ENCODE results near the gene FLOT1.
"Not testable (repeated sequence)": the region's sequence is repeated elsewhere in the genome, so short reads cannot be mapped to it uniquely, and the experiment has no call there.

The FLOT1 gene

DNA sequence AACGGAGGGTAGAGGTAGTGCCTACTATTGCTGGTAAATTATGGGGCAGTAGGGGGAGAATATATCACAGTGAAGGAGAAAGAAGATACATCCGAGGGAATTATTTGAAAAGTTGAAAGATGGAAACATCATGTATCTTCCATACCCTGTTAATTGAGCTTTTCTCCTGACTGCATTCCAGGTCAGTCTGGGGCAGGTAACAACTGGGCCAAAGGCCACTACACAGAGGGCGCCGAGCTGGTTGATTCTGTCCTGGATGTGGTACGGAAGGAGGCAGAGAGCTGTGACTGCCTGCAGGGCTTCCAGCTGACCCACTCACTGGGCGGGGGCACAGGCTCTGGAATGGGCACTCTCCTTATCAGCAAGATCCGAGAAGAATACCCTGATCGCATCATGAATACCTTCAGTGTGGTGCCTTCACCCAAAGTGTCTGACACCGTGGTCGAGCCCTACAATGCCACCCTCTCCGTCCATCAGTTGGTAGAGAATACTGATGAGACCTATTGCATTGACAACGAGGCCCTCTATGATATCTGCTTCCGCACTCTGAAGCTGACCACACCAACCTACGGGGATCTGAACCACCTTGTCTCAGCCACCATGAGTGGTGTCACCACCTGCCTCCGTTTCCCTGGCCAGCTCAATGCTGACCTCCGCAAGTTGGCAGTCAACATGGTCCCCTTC is 19.2 kb downstream of the FLOT1 start:
- not testable (repeated sequence) for DNase-seq (ENCODE audit: low read depth)

DNA sequence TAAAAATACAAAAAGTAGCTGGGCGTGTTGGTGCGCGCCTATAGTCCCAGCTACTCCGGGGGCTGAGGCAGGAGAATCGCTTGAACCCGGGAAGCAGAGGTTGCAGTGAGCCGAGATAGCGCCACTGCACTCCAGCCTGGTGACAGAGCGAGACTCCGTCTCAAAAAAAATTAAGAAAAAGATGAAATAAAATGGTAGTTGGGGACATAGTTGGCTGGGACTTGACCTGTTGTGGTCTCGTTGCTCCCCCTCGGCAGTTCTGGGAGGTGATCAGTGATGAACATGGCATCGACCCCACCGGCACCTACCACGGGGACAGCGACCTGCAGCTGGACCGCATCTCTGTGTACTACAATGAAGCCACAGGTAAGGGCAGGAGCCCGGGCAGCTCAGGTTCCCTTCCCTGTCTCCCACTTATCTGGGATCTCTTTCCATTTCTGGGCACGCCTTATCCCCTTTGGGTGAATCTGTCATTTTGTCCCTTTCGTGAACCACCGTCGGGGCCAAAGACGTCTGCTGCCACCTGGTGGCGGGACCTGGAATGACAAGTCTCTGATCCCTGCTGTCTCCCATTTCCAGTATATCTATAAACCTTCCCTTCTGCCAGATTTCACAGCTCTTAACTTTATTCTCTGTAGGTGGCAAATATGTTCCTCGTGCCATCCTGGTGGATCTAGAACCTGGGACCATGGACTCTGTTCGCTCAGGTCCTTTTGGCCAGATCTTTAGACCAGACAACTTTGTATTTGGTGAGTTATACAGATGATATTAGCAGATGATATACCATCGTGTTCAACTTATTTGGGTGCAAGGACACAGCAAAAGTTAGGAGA is 20.0 kb downstream of the FLOT1 start:
- DNase-seq (ENCODE audit: low read depth) = no peak

DNA sequence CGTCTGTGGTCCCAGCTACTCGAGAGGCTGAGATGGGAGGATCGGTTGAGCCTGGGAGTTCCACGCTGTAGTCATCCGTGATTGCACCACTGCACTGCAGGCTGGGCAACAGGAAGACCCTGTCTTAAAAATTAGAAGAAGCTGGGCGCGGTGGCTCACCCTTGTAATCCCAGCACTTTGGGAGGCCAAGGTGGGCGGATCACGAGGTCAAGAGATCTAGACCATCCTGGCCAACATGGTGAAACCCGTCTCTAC is 20.5 kb downstream of the FLOT1 start:
- DNase-seq (ENCODE audit: low read depth) = not testable (repeated sequence)

DNA sequence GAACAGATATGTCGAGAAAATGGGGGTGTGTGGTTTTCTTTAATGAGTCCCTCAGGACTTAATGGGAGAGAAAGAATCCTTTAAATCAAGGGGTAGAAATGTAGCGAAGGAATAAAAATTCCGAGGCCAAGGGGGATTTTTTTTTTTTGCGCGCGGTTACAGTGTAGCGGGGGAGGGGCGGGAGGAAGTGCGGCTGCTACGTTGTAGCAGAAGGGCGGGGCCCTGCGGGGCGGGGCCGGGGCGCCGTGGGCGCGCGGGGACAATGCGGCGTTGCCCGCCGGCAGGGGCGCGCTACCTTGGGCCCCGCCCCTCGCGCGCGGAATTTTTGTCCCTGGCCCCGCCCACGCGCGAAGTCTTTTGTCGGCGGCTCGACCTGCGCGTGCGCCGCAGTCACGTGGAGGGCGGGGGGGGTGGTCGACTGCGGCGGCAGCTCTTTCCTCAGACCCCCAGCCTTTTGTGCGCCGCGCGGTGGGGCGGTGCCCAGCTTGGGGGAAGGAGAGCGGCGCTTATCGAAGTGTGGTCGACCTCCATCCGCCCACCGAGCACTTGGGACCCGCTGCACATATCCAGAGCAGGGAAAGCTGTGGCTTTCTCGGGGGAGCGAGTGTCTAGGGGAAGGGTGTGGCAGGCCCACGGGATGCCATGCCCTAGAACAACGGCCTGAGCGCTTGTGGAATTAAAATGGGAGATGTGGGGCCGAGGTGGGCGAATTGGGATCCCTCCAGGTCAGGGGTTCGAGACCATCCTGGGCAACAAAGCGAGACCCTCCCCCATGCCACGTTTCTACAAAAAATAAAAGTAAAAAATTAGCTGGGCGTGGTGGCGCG is 21.1 kb downstream of the FLOT1 start:
- DNase-seq (ENCODE audit: low read depth) = no peak

DNA sequence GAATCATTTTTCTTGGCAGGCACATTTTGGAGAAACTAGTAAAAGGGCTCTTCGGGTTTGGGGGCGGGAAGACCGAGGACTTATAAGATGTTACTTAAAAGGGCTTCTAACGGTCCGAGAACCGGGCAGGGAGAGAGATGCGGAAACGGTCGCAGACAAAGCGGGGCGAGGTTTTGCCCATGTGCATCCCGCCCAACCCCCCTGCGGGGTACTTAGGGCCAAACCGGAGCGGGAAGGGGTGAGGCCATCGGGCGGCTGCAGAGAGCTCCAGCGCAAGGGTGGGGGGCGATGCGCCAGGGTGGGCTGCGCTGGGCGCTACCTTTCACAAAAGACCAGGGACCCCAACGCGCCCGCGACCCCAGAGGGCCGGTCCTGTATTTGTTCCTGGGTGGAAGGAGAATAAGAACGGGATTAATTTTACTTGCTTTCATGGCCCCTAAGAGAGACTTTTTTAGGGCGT is 21.7 kb downstream of the FLOT1 start:
- DNase-seq (ENCODE audit: low read depth) = no peak

DNA sequence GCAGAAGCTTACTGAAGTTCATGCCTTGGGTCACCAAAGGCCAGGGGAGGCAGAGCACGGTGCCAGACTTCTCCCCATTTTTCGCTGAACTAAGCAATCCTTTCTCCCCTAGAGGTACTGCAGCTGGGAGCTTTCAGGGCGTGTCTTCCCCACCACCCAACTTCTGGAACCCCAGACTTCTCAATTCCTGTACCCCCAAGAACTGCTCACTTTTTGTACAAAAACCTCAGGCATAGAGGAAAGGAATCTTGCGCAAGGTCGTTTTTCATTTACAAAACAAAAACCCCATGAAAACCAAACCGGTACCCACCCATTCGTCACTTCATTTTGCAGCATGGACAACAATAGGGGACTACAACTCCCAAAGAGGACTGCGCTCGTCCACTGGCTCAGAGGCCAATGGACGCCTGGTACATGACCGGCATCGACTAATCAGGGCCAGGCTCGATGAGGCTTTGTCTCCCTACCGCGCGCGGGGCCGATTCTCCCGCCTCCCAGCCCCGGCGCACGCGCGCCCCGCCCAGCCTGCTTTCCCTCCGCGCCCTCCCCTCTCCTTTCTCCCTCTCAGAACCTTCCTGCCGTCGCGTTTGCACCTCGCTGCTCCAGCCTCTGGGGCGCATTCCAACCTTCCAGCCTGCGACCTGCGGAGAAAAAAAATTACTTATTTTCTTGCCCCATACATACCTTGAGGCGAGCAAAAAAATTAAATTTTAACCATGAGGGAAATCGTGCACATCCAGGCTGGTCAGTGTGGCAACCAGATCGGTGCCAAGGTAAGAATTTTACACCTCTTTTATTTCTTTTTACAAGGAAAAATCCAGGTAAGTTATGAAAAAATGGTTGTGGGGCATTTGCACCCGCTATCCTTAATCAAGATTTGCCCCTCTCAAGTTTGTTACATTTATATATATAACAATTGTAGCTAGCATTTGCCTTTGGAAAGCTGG is 22.4 kb downstream of the FLOT1 start, which contains the start of gene TUBB:
Gene TUBB, plus strand, starts transcription at position 562 of the 947 bp plus-strand sequence. Its CDS starts 155 bp downstream, at position 717.
- DNase-seq (ENCODE audit: low read depth) = peak; percentile 86

DNA sequence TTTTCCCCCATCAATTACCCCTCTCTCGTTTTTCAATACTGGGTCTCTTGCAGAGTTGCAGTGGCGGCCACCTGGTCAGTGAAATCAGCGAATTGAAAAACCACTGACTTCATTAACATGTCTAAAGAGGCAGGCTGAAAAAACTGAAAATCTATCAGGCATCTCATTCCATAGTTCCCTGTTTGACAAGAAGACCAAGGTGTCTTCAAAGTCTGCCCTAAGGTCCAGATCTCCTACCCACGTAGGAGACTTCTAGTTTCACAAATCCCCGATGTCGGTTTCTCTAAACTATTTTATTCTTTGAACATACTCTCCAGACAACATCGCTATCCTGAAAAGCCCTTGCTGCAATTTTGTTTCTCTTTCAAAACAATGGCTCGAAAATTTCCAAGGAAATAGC is 23.1 kb downstream of the FLOT1 start:
- no peak for DNase-seq (ENCODE audit: low read depth)

DNA sequence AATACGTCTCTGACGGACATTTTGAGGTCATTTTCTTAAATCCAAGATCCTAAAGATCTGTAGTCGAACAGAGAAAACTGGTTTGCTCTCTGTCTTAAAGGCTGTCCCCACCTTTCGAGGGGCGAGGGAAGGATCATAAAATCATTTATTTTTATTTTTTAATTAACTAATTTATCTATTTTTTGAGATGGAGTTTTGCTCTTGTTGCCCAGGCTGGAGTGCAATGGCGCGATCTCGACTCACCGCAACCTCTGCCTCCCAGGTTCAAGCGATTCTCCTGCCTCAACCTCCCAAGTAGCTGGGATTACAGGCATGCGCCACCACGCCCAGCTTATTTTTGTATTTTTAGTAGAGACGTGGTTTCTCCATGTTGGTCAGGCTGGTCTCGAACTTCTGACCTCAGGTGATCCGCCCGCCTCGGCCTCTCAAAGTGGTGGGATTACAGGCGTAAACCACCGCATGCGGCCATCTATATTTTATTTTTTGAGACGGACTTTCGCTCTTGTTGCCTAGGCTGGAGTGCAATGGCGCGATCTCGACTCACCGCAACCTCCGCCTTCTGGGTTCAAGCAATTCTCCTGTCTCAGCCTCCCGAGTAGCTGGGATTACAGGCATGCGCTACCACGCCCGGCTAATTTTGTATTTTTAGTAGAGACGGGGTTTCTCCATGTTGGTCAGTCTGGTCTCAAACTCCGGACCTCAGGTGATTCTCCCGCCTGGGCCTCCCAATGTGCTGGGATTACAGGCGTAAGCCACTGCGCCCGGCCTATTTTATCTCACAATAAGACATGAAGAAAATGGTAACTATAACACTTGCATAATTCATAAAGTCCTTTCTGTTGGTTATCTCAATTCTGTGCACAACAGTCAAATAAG is 24.4 kb downstream of the FLOT1 start:
- DNase-seq (ENCODE audit: low read depth) = not testable (repeated sequence)

DNA sequence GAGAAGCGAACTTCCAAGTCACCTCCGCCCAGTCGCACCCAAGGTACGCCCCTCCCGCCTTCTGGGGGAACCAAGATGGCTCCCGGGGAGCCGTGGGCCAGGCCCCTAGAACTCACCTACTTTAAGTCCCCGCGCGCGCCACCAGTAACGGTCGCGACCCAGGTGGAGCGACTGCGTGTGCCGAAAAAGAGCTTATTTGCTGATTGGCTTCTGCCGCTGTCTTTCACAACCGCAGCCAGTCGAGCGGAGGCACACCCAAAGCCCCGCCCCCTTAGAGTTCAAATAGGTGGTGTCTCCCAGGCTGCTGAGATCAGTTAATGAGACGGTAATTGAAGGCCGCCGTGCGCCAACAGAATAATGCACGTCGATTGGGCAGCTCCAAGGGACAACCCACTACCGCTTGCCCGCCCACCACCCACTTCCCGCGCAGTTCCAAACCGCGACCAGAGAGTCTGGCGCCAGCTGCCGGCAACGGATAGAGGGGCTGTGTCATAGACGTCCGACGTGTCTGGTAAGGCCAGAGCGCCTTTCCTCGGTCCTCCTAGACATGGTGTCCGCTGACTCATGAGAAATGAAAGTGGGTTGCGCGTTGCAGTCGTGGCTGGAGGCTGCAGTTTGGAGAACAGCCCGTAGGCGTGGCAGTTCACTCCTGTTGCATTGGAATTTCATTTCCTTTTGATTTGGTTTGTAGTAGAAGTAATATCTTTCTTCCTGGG is 25.2 kb downstream of the FLOT1 start, which contains the start of gene MDC1:
Gene MDC1, minus strand, starts transcription at position 153 of the 716 bp plus-strand sequence. CDS start 2,106 bp downstream, outside the sequence.
- DNase-seq (ENCODE audit: low read depth) = peak; percentile 99

DNA sequence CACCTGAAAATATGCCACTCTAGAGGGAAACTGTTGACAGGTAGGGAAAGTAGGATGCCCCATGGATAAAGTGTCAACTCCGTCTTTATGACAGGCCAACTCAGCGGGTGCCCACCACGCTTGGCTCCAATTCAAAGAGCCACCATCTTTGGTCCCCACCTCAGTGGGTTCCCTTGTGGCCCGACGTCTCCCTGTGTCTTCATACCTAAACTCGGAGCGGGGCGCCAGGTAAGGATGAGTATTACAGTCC is 25.7 kb downstream of the FLOT1 start:
- no peak for DNase-seq (ENCODE audit: low read depth)

DNA sequence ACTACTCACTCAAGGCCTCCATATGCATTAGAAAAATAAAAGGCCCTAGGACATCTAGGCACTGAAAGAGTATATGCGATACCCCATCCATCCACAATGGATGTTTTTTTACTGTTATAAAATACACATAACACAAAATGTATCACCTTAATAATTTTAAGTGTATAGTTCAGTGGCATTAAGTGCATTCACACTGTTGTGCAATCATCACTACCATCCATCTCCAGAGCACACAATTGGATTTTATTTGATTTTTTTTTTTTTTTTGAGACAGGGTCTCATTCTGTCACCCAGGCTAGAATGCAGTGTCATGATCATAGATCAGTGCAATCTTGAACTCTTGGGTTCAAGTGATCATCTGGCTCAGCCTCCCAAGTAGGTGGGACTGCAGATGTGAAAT is 28.2 kb downstream of the FLOT1 start:
- no peak for DNase-seq (ENCODE audit: low read depth)

DNA sequence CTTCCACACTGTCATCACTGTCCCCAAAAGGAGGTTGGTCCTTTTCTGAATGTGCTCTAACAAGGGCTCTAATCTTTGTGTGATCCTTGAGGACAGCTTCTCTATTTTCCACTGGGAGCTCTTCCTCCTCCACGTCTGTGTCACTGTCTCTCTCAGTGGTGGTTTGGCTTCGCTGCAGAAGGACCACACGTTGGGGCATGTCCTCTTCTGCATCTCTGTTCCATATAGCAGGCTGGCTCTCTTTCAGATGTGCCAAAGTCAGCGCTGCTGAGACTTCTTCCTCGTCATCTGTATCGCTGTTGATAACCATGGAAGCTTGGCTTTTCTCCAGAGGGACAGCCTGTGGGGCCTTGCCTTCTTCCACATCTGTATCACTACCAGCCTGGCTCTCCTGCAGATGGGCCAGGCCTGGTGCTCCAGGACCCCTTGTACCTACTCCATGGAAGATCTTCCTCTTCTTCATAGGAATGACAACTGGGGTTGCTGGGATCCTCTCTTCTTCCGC is 30.0 kb downstream of the FLOT1 start:
- no peak for DNase-seq (ENCODE audit: low read depth)

DNA sequence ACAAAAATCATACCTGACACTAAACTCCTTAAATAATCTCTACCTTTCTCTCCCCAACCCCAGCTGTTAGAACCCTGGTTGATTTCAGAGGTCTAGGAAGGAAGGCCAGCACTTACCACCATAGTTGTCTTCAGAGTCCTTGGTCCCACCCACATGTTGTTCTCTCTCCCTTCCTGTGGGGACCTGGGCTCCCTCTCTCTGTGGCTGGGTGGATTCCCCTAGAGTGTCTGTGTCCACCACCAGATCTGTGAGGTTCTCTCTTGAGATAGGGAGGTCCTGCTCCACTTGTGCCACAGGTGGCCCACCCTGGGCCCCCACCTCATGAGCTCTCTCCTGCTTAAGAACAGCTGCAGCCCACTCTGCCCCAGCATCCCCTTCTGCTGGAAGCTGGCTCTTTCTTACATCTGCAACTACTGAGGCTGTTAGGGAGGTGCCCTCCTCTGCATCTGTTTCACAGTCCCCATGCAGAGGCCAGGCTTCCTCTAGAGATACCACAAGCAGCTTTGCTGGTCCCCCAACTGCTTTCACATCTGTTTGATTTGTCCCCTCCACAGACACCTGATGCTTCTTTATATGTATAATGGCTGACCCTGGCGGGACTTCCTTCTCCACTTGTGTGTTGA is 30.6 kb downstream of the FLOT1 start:
- no peak for DNase-seq (ENCODE audit: low read depth)

DNA sequence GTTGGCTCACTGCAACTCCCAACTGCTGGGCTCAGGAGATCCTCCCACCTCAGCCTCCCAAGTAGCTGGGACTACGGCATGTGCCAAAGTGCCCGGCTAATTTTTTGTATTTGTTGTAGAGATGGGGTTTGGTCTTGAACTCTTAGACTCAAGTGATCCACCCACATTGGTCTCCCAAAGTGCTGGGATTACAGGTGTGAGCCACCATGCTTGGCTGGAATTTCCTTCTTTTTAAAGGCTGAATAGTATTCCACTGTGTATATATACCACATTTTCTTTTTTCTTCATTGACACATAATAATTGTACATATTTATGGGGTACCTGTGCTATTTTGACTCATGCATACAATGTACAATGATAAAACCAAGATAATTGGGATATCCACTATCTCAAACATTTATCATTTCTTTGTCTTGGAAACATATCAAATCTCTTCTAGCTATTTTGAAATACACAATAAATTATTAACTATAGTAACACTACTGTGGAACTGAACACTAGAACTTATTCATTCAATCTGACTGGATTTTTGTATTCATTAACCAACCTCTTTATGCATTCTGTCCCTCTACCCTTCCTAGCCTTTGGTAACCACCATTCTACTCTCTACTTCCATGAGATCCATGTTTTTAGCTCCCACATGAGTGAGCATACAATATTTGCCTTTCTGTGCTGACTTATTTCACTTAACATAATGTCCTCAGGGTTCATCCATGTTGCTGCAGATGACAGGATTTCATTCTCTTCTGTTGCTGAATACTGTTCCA is 33.2 kb downstream of the FLOT1 start:
- DNase-seq (ENCODE audit: low read depth) = no peak

DNA sequence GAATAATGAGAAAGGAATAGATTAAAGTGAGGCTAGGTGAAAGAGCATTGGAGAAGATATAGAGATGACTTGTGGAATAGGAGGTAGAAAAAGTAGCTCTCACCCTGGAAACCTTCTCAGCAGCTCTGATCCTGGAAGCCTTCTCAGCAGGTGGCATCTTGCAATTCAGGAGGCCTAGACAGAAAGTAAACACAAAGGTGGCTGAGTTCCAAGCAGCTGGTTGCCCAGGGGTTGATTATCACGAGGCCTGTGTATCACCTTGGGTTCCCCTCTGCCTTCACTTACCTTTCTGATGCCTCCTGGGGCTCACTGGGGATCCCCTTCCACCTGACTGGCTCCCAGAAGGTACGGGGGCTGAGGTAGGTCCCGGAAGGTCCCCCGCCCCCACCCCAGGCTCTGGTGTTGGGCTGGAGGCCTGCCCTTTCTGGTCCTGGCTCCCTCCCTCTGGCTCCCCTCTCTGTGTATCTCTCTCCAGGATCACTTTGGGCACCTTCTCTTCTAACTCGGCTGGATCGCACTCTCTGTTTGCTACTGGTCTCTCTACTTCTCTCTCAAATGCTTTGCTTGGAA is 35.1 kb downstream of the FLOT1 start:
- DNase-seq (ENCODE audit: low read depth) = no peak

DNA sequence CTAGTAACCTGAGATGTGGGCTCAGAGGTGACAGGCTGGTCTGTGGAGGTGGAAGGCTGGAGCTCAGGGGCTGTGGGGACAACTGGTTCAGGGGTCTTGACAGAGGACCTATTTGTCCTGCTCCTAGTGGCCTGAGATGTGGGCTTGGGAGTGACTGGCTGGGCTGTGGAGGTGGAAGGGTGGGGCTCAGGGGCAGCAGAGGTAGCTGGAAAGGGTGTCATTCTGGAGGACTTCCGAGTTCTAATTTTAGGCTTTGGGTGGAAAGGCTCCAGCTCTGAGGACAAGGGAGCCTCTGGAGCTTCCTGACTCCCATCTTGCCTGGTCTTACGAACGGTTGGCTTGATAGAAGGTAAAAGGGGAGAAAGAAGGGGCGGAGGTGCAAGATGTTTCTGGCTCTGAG is 36.9 kb downstream of the FLOT1 start:
- no peak for DNase-seq (ENCODE audit: low read depth)

DNA sequence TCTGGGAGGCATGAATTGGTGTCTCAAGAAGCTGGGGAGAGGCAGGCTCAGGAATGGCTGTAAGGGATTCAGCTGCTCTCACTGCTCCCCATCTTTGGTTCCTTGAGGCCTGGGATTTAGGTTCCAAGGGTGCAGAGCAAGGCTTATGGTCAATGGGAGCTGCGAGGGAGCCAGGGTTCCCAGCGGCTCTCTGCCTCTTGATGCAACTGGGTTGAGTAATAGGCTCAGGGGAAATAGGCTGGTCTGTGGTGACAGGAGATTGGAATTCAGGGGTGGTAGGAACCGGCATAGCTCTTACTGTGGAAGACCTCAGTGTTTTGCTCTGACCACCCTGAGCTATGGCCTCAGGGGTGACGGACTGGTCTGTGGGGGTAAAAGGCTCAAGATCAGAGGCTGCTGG is 38.7 kb downstream of the FLOT1 start:
- DNase-seq (ENCODE audit: low read depth) = no peak

DNA sequence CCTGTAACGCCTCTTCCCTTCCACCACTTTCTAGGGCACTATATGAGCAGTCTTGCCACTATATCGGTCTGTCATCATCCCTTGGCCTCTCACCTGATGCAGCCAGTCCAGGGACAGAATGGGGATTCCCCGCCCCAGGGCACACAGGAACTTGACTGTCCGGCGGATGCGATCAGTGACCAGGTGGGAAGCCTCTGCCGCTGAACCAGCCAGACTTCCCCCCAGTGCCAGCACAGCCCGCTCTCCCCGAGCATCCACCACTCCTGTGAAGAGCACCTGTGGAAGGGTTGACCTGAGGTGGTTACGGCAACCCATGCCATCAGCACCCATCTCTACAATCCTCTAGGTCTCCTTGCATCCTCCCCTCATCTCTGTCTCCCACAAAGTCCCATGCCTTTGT is 39.5 kb downstream of the FLOT1 start:
- no peak for DNase-seq (ENCODE audit: low read depth)

Measured in GM04503 (cell line).